HepG2 (cell line): ENCODE data around the gene RABL6. TPM values are rescaled to one million over a fixed set of nuclear protein-coding genes. Genes with fewer than 3 reads are reported as not detected.
A peak's percentile ranks its signal among the peaks of the same experiment; 100 is the strongest.

Source experiments
- AKAP8 ChIP-seq: sonication (generic); formaldehyde crosslinking; IDR thresholded peaks from 2 replicates; pipeline ENCODE4 v1.5.1; 2020; ENCODE audit warnings: mild to moderate bottlenecking, missing genetic modification reagents
- ARID2 ChIP-seq: sonication (generic); formaldehyde crosslinking; IDR thresholded peaks from 2 replicates; pipeline ENCODE4 v1.8.1; 2022; ENCODE audit warnings: mild to moderate bottlenecking, missing genetic modification reagents, borderline replicate concordance
- ELF4 ChIP-seq: sonication (generic); formaldehyde crosslinking; IDR thresholded peaks from 2 replicates; pipeline ENCODE4 v1.5.0; 2020; ENCODE audit warnings: missing genetic modification reagents, mild to moderate bottlenecking, moderate library complexity, borderline replicate concordance
- HNRNPK ChIP-seq: fragments of 200-400 bp; formaldehyde crosslinking; IDR thresholded peaks from 2 replicates; pipeline ENCODE4 v1.6.1; 2018; ENCODE audit warnings: low read length, low read depth, moderate library complexity, mild to moderate bottlenecking; ENCODE audit not compliant: poor library complexity, severe bottlenecking
- HOXA7 ChIP-seq: sonication (generic); formaldehyde crosslinking; IDR thresholded peaks from 2 replicates; pipeline ENCODE4 v1.8.1; 2022; ENCODE audit warnings: mild to moderate bottlenecking, missing genetic modification reagents, moderate library complexity
- SP140L ChIP-seq: sonication (generic); formaldehyde crosslinking; IDR thresholded peaks from 2 replicates; pipeline ENCODE4 v1.4.0; 2020; ENCODE audit warnings: missing genetic modification reagents, borderline replicate concordance
- TGIF2 ChIP-seq: IDR thresholded peaks from 2 replicates; pipeline ENCODE4 v1.6.1; 2016; ENCODE audit warnings: control low read depth, missing compliant biosample characterization
- ZNF383 ChIP-seq: sonication (generic); formaldehyde crosslinking; IDR thresholded peaks from 2 replicates; pipeline ENCODE4 v1.4.0; 2020; ENCODE audit warnings: missing genetic modification reagents, mild to moderate bottlenecking, borderline replicate concordance
- ZNF484 ChIP-seq: sonication (generic); formaldehyde crosslinking; IDR thresholded peaks from 2 replicates; pipeline ENCODE4 v1.5.1; 2020; ENCODE audit warnings: mild to moderate bottlenecking, low read depth, missing genetic modification reagents, borderline replicate concordance
- ZNF546 ChIP-seq: sonication (generic); formaldehyde crosslinking; conservative IDR thresholded peaks from 2 replicates; pipeline ENCODE4 v1.8.1; 2023; ENCODE audit warnings: mild to moderate bottlenecking, missing genetic modification reagents
- ZNF558 ChIP-seq: sonication (generic); formaldehyde crosslinking; IDR thresholded peaks from 2 replicates; pipeline ENCODE4 v1.9.0; 2022; ENCODE audit warnings: mild to moderate bottlenecking, missing genetic modification reagents, borderline replicate concordance
- ZNF572 ChIP-seq: sonication (generic); formaldehyde crosslinking; IDR thresholded peaks from 2 replicates; pipeline ENCODE4 v1.5.1; 2020; ENCODE audit warnings: mild to moderate bottlenecking, missing genetic modification reagents
- ZNF713 ChIP-seq: sonication (generic); formaldehyde crosslinking; IDR thresholded peaks from 2 replicates; pipeline ENCODE4 v1.4.0; 2020; ENCODE audit warnings: mild to moderate bottlenecking, missing genetic modification reagents
- polyA plus RNA-seq, 8 experiments: library from polyadenylated mRNA; depleted of rRNA in 3 of 8; stranded (reverse) in 7 of 8; unstranded in 1 of 8; fragments of >200 nt; fragmentation: Illumina TruSeq in 4 of 8; extraction: Trizol in 4 of 8; gene quantifications; 2 replicates each; pipeline versions ENCODE4 v1.2.1 to v1.2.3, GENCODE V29; 2011 to 2016; ENCODE audit warnings: low read depth in 4 of 8, missing spikeins in 1 of 8, mixed read lengths in 1 of 8; ENCODE audit not compliant: insufficient read depth in 1 of 8
- total RNA-seq, 5 experiments: library from RNA; depleted of rRNA; stranded (reverse); fragments of >200 nt; fragmentation: Illumina TruSeq; extraction: Trizol; gene quantifications; 2 replicates each; pipeline ENCODE4 v1.2.3, GENCODE V29; 2016; ENCODE audit warnings: low read depth in 1 of 5
- TF ChIP-seq, protein P1 (sequence below): sonication (generic); formaldehyde crosslinking; IDR thresholded peaks from 2 replicates; pipeline ENCODE4 v1.5.0; 2020; ENCODE audit warnings: mild to moderate bottlenecking, missing genetic modification reagents, borderline replicate concordance
- TF ChIP-seq, protein P2 (sequence below): sonication (generic); formaldehyde crosslinking; IDR thresholded peaks from 2 replicates; pipeline ENCODE4 v1.4.0; 2020; ENCODE audit warnings: missing genetic modification reagents
- TF ChIP-seq, protein P3 (sequence below): sonication (generic); formaldehyde crosslinking; IDR thresholded peaks from 2 replicates; pipeline ENCODE4 v1.5.0; 2020; ENCODE audit warnings: missing genetic modification reagents, mild to moderate bottlenecking, borderline replicate concordance
- TF ChIP-seq, protein P4 (sequence below): sonication (generic); formaldehyde crosslinking; IDR thresholded peaks from 2 replicates; pipeline ENCODE4 v1.4.0; 2020; ENCODE audit warnings: missing genetic modification reagents, borderline replicate concordance

The RABL6 gene
- total and polyA plus RNA-seq, 2 of the 13 experiments (the other 11 are each of a cell fraction or from before 2014, with no cell fraction given): 81.5 to 125 TPM

DNA sequence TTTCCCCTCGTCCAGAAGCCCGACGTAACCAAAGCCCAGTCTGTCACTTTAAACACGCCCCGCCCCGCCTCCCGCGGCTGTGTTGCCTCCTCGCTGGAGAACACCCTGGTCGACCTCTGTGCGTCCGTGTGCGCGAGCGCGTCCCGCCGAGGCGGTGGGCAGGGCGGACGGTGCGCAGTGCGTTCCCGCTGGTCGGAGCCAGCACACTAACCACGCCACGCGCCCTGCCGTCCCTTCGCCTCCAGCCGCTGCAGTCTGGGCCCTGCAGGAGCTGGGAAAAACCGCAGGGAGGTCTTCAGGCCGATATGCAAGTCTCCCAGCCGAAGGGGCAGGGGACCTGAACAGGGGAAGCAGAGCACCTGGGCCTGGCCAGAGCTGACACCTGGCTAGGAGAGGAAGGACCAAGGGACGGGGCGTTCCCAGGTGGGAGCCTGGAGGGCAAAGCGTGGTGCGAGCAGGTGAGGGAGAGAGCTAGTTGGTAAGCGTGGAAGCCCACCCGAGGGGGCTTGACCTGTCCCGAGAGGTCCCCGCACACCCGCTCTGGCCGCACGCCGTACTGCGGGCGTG lies 40.2 kb downstream of the RABL6 start (continued):
- TF ChIP-seq, protein P1, sequence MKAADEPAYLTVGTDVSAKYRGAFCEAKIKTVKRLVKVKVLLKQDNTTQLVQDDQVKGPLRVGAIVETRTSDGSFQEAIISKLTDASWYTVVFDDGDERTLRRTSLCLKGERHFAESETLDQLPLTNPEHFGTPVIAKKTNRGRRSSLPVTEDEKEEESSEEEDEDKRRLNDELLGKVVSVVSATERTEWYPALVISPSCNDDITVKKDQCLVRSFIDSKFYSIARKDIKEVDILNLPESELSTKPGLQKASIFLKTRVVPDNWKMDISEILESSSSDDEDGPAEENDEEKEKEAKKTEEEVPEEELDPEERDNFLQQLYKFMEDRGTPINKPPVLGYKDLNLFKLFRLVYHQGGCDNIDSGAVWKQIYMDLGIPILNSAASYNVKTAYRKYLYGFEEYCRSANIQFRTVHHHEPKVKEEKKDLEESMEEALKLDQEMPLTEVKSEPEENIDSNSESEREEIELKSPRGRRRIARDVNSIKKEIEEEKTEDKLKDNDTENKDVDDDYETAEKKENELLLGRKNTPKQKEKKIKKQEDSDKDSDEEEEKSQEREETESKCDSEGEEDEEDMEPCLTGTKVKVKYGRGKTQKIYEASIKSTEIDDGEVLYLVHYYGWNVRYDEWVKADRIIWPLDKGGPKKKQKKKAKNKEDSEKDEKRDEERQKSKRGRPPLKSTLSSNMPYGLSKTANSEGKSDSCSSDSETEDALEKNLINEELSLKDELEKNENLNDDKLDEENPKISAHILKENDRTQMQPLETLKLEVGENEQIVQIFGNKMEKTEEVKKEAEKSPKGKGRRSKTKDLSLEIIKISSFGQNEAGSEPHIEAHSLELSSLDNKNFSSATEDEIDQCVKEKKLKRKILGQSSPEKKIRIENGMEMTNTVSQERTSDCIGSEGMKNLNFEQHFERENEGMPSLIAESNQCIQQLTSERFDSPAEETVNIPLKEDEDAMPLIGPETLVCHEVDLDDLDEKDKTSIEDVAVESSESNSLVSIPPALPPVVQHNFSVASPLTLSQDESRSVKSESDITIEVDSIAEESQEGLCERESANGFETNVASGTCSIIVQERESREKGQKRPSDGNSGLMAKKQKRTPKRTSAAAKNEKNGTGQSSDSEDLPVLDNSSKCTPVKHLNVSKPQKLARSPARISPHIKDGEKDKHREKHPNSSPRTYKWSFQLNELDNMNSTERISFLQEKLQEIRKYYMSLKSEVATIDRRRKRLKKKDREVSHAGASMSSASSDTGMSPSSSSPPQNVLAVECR (CRISPR knock-in tag): peak; percentile 81
- TF ChIP-seq ARID2 (CRISPR knock-in tag) (0 out of 2 replicates have a peak, but pooled peaks have one; percentile 46), ZNF572 (CRISPR knock-in tag) (peak; percentile 81; the same call in 1 of the 2 replicates), ZNF484 (CRISPR knock-in tag) (no peak), ELF4 (CRISPR knock-in tag) (no peak), SP140L (no peak), ZNF713 (0 out of 2 replicates have a peak, but pooled peaks have one; percentile 19), ZNF558 (CRISPR knock-in tag) (no peak), ZNF546 (CRISPR knock-in tag) (0 out of 2 replicates have a peak, but pooled peaks have one; percentile 40), AKAP8 (CRISPR knock-in tag) (peak; percentile 78), HOXA7 (CRISPR knock-in tag) (no peak), ZNF383 (CRISPR knock-in tag) (0 out of 2 replicates have a peak, but pooled peaks have one; percentile 49), TGIF2 (CRISPR knock-in tag) (peak; percentile 23; the same call in 1 of the 2 replicates), HNRNPK (peak; percentile 1)
- TF ChIP-seq, protein P2, sequence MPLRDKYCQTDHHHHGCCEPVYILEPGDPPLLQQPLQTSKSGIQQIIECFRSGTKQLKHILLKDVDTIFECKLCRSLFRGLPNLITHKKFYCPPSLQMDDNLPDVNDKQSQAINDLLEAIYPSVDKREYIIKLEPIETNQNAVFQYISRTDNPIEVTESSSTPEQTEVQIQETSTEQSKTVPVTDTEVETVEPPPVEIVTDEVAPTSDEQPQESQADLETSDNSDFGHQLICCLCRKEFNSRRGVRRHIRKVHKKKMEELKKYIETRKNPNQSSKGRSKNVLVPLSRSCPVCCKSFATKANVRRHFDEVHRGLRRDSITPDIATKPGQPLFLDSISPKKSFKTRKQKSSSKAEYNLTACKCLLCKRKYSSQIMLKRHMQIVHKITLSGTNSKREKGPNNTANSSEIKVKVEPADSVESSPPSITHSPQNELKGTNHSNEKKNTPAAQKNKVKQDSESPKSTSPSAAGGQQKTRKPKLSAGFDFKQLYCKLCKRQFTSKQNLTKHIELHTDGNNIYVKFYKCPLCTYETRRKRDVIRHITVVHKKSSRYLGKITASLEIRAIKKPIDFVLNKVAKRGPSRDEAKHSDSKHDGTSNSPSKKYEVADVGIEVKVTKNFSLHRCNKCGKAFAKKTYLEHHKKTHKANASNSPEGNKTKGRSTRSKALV (CRISPR knock-in tag): peak; percentile 82; the same call in 1 of the 2 replicates
- TF ChIP-seq, protein P3, sequence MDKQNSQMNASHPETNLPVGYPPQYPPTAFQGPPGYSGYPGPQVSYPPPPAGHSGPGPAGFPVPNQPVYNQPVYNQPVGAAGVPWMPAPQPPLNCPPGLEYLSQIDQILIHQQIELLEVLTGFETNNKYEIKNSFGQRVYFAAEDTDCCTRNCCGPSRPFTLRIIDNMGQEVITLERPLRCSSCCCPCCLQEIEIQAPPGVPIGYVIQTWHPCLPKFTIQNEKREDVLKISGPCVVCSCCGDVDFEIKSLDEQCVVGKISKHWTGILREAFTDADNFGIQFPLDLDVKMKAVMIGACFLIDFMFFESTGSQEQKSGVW: no peak
- TF ChIP-seq, protein P4, sequence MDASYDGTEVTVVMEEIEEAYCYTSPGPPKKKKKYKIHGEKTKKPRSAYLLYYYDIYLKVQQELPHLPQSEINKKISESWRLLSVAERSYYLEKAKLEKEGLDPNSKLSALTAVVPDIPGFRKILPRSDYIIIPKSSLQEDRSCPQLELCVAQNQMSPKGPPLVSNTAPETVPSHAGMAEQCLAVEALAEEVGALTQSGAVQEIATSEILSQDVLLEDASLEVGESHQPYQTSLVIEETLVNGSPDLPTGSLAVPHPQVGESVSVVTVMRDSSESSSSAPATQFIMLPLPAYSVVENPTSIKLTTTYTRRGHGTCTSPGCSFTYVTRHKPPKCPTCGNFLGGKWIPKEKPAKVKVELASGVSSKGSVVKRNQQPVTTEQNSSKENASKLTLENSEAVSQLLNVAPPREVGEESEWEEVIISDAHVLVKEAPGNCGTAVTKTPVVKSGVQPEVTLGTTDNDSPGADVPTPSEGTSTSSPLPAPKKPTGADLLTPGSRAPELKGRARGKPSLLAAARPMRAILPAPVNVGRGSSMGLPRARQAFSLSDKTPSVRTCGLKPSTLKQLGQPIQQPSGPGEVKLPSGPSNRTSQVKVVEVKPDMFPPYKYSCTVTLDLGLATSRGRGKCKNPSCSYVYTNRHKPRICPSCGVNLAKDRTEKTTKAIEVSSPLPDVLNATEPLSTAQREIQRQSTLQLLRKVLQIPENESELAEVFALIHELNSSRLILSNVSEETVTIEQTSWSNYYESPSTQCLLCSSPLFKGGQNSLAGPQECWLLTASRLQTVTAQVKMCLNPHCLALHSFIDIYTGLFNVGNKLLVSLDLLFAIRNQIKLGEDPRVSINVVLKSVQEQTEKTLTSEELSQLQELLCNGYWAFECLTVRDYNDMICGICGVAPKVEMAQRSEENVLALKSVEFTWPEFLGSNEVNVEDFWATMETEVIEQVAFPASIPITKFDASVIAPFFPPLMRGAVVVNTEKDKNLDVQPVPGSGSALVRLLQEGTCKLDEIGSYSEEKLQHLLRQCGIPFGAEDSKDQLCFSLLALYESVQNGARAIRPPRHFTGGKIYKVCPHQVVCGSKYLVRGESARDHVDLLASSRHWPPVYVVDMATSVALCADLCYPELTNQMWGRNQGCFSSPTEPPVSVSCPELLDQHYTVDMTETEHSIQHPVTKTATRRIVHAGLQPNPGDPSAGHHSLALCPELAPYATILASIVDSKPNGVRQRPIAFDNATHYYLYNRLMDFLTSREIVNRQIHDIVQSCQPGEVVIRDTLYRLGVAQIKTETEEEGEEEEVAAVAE (CRISPR knock-in tag): peak; percentile 76; the same call in 1 of the 2 replicates
